Posterior cingulate gyrus (tissue), 11 donors: ENCODE data around the gene PSMB2.
"Not testable (repeated sequence)": the region's sequence is repeated elsewhere in the genome, so short reads cannot be mapped to it uniquely, and the experiment has no call there.

ENCODE experiments used
- DNase-seq, 10 donors: peaks; one replicate each; pipeline versions ENCODE4 v3.0.0 to v3.0.0-alpha.2; 2020 to 2021; ENCODE audit warnings: mixed read lengths in 3 of 10
- intact Hi-C: fragments of 100-400 bp; cut with DNase I; formaldehyde crosslinking; loops from one replicate; pipeline ENCODE4 v1.15.1; 2023

PSMB2 gene

DNA sequence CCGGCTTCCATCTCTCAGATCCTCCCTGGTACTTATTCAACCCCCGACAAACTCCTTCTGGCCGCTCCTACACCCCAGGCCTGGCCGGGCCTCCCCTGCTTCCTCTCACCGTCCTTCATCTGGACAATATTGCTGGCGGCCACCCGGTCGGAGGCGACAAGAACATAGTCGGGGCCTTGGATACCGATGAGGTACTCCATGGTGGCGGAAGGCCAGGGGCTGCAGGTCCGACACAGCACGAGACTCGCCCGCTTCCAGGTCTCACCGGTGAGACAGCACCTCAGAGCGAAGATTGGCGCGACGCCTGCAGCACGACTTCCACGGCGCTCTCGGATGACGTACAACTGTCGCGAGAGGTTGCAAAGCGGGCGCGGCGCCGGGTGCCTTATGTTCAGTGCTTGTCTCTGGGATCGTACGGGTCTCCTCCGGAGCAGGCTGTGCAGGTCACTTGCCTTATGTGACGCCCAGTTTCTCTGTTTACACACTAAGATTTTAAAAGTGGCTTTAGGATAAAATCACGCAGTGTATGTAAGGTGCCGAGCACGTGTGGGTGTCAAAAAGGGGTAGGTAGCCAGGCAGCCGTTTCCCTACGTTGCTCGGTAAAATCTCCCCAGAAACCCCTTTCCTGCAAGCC is at the start of gene PSMB2:
TSS of gene PSMB2 (minus strand) at position 294 of the 634 bp plus-strand sequence. CDS start at position 200, 94 bp downstream.
- intact Hi-C loops: loop anchor here (5.0 kb wide), 1 partner anchor 84 kb away; the partner anchor contains the start of genes KIAA0319L and NCDN
- peak; percentile 88 to 98 (median 94) for DNase-seq

DNA sequence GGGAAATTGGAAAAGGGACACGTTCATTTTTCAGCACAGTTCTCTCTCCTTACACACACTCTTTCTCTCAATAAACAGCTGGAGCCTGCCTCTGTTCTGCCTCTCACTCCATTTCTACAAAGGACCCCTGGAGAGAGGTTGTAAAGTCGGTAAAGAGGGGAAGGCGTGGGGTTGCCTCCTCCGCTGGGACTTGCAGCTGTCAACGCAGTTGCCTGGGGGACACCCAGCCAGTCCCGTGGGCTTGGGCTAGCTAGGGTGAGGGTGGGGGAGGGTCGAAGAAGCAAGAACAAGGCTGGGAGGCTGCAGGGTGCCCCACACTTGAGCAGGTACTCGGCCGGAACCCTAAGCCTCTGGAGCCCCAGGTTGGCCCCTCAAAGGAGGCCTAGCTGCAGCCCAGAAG is 49.8 kb upstream of the PSMB2 start:
- no peak for DNase-seq
- intact Hi-C loops: no loop called here

DNA sequence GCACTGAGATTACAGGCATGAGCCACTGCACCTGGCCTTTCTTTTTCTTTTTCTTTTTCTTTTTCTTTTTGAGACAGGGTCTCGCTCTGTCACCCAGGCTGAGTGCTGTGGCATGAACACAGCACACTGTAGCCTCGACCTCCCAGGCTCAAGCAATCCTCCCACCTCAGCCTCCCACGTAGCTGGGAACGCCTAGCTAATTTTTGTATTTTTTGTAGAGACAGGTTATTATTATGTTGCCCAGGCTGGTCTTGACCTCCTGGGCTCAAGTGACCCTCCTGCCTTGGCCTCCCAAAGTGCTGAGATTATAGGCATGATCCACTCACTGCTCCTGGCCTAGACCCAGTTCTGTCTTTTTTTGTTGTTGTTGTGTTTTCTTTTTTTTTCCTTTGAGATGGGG is 48.8 kb upstream of the PSMB2 start:
- intact Hi-C loops, DNase-seq: not testable (repeated sequence)

DNA sequence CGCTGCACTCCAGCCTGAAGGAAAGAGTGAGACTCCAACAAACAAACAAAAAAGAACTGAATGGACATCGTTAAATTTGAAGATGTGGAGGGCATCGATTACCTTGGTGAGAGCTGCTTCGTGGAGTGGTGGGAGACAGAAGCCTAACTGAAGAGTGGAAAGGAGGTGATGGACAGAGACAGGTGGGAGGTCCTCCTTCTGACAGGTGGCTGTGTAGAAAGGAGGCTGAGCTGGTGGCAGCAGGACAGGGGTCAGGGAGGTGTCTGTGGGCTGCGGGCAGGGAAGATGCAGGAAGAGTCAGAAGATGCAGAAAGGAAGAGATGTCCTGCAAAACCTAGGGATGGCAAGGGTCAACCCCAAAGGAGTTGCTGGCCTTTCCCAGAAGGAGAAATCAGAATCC is 46.8 kb upstream of the PSMB2 start:
- no peak for DNase-seq
- intact Hi-C loops: no loop called here

DNA sequence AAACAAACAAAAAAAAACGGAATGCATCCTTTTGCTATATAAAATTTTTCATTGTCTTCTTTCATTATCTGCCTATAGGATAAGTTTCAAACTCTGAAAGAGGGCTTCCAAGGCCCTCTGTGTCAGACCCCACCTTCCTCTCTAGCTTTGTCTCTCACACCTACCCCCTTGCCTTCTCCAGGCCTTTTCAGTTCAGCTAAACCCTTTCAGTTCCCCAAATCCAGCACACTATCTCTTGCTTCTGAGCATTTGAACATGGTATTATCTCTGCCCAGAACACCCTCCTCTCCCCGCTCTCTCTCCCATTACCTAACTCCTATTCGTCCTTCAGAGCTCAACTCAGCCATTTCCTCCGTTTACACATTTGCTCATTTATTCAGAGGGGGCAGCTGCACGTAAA is 41.7 kb upstream of the PSMB2 start:
- DNase-seq: no peak
- intact Hi-C loops: no loop called here

DNA sequence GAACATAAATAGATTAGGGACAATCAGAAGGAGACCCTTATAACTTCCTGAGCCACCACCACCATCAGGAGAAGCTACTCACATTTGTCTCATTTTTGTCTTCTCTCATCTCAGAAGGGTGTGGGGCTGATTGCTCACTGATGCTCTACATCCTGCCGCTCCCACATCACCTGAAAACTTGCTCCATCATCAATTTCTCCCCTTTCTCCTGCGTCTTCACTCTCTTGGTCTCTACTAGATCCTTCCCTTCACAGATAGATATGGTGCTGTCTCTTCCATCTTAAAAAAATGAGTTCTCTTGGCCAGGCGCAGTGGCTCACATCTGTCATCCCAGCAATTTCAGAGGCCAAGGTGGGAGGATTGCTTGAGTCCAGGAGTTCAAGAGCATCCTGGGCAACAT is 38.9 kb upstream of the PSMB2 start:
- no peak for DNase-seq
- intact Hi-C loops: no loop called here

DNA sequence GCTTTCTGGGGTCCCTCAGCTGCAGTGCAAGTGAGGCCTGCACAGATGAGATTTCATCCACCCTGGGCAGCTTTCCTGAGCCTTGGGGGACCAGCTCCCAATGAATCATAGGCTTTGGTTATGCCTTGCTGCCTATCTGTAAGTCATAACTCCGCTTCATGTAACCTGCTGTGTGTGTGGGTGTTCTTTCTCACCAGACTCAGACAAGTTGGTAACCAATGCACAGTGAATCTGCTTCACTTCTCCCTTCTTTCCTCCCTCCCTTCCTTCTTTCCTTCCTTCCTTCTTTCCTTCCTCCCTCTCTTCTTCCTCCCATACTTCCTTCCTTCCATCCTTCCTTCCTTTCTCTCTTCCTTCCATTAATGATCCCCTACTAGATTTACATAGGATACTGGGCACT is 34.4 kb upstream of the PSMB2 start:
- DNase-seq: no peak
- intact Hi-C loops: no loop called here

DNA sequence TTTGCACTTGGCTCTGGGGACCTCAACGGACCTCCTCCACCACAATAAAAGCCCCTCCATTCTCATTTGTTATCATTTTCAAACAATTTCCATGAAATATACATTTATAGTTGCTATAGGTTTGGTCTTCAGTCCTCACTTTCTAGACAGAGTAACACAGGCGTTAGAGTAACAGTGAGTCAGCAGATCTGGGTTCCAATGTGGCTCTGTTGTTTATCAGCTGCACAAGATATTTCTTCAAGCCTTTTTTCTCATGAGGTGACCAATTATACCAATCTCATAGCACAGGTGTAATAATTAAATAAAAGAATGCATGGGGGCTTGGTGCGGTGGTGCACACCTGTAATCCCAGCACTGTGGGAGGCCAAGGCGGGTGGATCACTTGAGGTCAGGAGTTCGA is 32.8 kb upstream of the PSMB2 start:
- intact Hi-C loops: no loop called here
- DNase-seq: no peak

DNA sequence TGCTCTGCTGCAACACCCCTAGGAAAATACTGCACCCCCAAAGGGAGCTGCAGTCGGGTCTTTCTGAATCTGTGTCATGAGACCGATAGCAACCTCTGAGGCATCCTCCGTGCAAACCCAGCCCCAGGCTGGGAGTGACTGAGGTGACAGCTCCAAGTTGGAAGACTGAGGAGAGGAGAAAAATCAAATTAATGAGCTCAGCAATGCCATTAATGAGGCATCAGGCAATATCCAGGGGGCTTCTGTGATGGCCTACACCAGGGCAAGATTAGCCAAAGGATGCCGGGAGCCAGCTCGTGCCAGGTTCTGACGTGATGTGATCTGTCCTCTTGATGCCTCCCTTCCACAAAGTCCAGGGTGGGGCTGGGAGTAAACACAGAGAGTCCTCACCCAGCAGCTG is 30.8 kb upstream of the PSMB2 start:
- intact Hi-C loops: no loop called here
- DNase-seq: no peak

DNA sequence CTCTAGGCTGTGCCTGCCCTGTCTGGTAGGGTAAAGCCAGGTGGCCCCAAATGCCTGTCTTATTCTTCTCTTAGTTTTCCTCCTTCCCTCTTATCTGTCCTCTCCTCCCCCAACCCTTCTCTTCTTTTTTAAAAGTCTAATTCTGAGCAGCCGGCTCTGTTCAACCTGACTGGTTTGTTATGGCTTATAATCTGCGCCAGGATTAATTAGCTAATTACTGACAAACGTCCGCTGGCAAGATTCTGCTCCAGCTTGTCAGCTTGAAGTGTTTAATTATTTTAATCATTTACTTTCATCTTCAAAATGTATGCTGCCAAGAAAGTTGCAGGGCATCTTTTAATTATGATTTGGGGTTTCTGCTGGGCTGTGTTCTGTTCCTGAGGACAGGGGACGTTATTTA is 27.2 kb upstream of the PSMB2 start:
- no peak for DNase-seq
- intact Hi-C loops: no loop called here

DNA sequence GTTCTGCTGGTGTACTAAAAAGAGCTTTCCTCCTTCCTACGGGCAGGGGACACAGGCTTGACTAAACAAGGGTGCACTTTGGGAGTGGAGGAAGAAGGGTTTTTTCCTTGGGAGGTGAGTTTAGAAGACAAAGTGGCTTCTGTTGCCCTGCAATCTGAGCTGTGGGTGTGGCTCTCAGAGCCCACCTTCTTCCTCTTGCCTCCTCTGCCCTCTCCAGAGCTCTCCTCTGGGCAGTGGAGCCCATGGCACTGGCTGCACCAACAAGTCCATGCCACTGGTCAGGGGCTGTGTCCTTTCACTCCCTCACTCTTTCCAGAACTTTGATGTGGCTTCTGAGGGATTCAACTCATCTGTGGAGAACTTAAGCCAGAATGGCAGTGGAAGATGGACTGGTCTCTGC is 25.6 kb upstream of the PSMB2 start:
- intact Hi-C loops: no loop called here
- DNase-seq: no peak

DNA sequence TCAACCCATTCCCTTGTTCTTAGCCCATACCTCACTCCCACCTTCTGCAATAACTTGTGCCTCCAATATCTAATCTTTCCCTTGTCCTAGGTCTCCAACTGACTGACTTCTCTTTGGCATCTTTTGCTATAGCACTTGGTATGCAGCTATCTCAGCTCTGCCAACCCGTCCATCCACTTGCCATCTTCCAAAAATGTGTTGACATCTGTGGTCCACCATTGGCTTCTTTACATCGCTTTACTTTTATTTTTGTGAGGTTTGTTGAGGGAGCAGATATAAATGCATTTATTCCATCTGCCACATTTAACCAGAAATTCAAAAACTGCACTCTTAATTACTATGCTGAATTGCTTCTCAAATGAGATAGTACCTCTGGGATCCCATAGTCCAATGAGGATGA is 24.9 kb upstream of the PSMB2 start:
- DNase-seq: no peak
- intact Hi-C loops: no loop called here

DNA sequence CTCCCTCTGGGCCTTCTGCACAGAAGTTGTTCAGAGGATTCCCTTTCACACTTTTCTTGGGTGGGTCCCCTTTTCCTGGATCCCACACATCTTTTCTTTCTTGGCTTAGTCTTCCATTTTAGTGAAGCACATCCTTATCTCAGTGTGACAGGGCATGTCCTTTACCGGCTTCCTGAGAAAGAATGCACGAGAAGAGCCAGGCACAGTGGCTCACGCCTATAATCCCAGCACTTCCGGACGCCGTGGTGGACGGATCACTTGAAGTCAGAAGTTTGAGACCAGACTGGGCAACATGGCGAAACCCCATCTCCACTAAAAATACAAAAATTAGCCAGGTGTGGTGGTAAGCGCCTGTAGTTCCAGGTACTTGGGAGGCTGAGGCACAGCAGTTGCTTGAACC is 22.1 kb upstream of the PSMB2 start:
- DNase-seq: no peak
- intact Hi-C loops: no loop called here

DNA sequence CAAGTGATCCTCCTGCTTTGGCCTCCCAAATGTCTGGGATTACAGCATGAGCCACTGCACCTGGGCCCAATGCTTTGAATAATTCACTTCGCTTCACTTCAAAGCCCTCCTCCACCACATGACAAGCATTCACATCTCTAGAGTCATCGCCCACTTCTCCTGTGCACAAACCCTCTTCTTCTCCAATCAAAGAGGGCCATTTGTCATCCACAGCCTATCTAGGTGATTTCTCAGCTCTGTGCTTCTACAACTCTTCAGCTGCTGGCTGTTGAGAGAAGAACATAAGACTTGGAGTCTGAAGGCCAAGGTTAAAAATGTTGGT is 20.1 kb upstream of the PSMB2 start:
- DNase-seq: no peak
- intact Hi-C loops: no loop called here

DNA sequence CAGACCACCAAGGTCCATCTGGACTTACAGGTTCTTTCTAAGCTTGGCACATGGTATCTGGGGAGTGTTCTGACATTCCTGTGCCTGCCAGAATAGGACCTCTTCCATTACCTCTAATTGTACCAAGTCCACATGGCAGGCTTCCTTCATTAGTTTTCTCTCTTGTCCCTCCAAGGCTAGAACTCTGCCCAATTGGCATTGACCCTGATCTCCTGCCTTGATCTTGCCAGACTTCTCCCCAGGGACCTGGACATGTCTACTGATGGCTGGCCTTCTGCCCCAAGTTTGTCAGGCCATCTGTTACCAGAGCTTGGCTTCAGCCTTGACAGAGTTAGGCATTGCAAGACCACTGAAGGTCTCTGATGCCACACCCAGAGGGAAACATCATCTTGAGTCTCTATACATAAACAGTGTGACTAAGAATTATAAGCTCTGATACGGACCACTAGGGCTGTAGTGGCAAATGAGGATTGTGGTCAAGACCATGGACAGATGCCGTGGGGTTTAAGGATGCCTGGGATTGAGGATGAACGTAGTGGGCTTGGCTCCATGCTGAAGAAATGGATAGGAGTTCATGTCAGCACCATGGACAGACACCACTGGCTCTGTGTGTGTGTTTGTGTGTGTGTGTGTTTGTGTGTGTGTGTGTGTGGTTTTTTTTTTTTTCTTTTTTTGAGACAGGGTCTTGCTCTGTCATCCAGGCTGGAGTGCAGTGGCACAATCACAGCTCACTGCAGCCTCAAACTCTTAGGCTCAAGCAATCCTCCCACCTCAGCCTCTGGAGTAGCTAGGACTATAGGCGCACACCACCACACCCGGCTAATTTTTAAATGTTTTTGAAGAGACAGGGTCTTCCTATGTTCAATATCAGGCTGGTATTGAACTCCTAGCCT is 19.5 kb upstream of the PSMB2 start:
- no peak for DNase-seq
- intact Hi-C loops: no loop called here

DNA sequence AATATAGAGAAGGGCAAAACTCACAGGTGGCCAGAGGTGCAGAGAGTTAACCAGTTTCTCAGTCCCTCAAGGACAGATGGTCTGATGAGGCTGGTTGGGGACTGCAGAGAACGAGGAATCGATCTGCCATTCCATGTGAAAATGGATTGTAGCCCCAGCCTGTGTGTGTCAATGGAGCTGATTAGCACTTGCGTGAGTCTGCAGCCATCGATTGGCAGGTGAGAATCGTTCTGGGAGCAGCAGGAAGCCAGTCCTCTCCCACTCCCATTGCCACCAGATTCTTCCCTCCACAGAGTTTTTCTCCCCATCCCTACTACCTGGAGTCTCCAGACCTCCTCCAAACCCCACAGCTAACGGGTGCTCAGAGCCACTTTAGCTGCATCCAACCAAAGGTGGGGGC is 18.3 kb upstream of the PSMB2 start:
- no peak for DNase-seq
- intact Hi-C loops: no loop called here

DNA sequence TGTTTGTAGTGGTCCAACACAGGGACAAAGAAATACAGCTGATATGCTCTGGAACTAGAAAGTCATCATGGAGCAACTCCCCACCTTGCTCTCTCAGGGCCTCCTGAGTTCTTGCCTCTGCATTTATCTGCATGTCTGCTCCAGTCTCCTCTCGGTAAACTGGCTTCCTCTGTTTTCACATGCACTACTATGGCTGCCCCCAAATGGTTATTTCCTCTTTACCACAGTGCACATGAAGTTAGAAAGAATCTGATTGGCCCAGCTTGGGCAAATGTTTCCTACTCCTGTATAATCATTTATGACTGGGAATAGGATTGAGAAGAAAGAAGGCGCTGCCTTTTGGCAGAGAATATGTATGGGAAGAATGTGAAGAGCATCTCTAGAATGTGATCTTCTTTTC is 16.5 kb upstream of the PSMB2 start:
- intact Hi-C loops: no loop called here

DNA sequence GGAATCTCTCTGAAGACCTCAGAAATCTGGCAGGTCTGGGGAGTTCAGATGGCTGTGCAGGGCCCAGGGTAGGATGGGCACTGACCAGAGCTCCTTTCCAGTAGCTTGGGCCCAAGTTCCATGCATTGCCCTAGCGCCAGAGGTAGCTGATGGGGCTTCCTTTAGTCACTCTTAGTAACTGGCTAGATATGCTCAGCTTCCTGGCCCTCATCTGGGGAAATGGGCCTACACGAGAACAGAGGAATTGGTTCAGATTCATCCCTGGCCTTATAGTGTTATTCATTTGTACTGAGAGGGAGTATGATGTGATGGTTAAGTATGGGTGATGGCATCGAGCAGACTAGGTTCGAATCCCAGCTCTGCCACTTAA is 15.5 kb upstream of the PSMB2 start:
- DNase-seq: no peak
- intact Hi-C loops: no loop called here

More for the DNA sequence above, 16.5 kb upstream of the PSMB2 start:
- no peak for DNase-seq

DNA sequence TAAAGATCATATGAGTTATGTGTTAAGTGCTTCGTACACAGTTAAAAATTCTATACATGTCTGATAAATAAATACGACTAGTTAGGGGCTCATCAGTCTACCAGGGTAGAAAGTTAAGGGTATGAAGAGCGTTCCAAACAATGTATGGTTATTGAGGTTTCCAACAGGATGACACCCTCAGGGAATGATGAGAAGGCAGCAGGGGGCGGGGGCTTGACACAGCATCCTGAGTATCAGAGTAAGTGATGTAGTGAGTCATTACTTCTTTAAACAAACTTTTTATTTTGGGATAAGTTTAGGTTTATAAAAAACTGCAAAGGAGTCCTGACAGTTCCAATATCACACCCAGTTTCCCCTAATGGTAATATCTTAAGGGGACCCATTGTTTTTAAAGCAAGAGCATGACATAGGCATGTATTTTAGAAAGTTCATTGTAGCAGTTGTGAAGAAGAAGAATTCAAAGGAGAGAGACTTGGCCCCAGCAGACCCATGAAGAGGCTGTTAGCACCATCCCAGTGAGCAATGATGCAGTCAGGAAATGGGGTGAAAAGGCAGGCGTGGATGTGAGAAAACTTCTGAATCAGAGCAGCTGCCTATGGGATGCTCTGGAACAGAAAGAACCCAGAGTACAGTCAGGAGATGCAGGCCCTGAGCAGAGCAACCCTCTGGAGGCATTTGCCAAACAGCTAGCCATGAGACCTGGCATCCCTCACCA is 15.0 kb upstream of the PSMB2 start:
- no peak for DNase-seq
- intact Hi-C loops: no loop called here

DNA sequence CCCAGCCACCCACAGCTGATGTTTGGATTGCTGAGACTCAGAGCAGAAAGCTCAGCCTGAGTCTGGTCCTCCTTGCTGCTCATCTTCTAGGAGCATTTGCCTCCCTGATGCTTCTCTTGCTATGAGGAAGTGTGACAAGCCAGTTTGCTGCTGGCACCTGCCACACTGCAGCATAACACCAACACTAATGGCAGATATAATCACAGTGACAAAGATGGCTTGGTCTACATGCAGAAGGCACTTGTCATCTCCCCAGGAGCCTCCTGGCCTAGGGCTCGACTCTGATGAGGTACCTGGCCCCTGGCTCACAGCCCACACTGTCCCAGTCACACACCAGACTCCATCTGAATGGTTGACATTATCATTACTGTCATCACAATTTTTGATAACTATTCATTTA is 13.9 kb upstream of the PSMB2 start:
- intact Hi-C loops: no loop called here
- DNase-seq: no peak

DNA sequence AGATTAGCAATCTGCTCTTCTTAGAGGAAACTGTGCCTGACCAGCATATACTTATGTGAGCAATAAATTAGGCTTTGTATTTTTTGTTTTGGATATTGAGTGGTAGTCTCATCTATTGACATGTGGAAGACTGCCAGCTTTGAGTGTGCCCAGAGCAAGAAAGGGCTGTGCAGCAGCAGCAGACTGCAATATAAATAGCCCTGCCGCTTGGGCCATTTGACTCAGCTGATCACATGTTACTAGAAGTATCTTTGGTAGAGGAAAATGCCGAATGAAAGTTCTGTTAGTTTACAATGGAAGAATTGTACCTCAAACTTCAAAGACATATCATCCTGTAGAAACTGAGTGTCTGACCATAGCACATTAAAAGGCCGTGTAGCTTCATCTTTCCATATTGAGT is 9.1 kb upstream of the PSMB2 start:
- intact Hi-C loops: no loop called here
- DNase-seq: no peak

DNA sequence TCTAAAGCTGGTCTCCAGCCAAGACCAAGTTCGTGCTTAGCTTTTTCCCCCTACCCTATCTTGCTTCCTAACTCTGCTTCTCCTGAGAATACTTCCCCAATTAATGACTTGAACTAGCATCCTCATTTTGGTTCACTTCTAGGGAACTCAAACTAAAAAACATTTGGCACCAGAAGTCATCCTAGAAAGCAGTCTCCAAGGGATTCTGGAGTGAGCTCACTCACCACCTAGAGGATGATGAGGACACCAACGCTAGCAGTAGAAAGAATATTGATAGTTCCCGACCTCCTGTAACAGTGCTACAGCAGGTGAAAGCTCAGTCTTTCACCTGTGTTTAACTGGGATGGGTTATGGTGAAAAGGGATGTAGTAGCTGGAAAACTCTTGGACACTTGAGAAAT is 4.7 kb upstream of the PSMB2 start:
- no peak for DNase-seq
- intact Hi-C loops: no loop called here
